KG1 (cell line): ENCODE measurements around the gene RBPJ.
A peak's percentile ranks its signal among the peaks of the same experiment; 100 is the strongest.

Source experiments
- DNase-seq: peaks from one replicate; lab custom pipeline; 2025; lab: John Stamatoyannopoulos, UW

Gene RBPJ

DNA sequence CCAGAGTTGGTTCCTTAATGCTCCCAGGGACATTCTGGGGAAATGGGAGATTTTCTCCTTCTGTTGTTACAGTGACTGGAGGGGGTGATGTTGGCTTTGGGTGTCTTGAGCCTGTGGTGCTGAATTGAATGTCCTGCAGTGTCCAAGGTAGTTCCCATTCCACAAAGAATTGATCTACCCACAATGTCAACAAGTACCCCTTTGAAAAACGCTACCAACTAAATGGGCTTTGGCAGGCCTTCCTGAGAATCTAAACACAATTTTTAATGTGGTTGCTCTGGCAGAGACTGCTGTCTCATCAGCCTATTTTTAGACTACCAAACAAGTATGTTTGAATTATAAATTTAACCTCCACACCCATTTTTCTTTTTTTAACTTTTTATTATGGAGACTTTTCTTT is 100.1 kb downstream of the RBPJ start:
- no peak for DNase-seq

DNA sequence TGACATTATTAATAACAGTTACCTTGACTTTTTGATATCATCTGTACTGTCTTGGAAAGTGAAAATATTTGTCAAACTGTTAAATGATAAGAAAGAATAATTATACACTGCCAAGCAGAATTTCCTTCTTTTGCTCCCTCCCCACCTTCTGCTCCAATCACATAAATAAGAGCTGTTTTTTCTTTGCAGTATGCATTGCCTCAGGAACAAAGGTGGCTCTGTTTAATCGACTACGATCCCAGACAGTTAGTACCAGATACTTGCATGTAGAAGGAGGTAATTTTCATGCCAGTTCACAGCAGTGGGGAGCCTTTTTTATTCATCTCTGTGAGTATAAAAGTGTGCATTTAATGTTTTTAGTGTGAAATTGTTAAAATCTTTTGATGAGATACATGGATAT is 103.3 kb downstream of the RBPJ start:
- no peak for DNase-seq

DNA sequence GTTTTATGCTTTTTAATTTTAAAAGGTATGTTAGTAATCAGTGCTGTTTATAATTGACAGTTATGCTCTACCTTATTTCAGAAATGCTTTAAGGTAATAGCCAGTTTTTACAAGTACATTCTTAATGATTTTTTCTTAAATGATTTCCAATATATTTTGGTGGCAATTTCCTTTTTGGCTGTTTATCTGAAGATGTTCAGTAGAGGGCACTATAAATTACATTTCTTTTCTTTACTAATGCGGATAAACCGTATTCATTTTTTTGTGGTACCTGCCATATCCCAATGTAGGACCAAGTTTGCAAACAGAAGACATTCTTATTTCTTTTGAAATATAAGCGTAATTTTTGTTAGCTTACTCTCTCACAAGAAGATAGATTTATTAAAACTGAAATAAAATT is 104.0 kb downstream of the RBPJ start:
- DNase-seq = no peak

DNA sequence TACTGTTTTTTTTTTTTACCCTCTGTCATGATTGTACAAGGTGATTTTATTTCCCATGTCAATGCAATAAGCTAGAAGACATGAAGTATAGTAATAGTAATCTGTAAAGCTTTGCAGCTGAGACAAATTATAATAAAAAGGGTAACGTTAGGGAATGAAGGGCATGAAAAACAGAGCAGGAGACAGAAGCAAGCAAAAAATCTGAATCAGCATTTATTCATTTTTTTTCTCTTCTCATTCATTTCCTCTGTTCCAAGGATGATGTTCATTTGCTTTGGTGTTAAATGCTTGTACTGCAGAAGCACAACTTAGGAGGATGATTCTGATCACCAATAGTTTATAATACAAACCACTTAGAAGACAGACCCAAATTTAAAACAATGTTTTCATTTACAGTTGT is 105.1 kb downstream of the RBPJ start:
- DNase-seq = no peak

DNA sequence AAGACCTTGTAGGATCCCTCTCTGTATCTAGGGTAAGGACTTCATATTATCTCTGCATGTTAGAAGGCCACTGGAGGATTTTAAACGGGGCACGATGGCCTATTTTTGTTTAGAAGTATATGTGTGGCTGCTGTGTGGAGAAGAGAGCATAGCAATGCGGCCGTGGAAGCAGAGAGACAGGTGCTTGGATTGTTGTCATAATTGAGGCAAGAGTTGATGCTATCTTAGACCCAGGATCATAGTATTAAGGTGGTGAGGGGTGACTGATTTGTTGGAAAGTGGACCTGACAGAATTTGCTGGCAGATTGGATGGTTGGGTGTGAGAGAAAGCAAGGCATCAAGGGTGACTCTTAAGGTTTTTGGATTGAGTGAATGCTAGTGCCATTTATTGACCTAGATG is 106.1 kb downstream of the RBPJ start:
- no peak for DNase-seq

DNA sequence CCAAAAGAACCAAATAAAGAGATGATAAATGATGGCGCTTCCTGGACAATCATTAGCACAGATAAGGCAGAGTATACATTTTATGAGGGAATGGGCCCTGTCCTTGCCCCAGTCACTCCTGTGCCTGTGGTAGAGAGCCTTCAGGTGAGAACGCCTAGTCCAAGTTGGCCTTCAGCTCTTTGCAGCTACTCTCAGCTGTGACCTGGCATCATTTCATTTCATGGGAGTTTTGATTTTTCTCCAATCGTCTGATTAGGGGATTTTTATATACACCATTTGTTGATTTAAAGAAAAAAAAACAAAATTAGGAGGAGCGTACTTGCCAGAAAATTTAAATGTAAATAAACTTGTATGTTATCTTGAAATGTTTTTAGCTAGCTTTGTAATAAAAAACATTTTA is 109.1 kb downstream of the RBPJ start:
- no peak for DNase-seq

DNA sequence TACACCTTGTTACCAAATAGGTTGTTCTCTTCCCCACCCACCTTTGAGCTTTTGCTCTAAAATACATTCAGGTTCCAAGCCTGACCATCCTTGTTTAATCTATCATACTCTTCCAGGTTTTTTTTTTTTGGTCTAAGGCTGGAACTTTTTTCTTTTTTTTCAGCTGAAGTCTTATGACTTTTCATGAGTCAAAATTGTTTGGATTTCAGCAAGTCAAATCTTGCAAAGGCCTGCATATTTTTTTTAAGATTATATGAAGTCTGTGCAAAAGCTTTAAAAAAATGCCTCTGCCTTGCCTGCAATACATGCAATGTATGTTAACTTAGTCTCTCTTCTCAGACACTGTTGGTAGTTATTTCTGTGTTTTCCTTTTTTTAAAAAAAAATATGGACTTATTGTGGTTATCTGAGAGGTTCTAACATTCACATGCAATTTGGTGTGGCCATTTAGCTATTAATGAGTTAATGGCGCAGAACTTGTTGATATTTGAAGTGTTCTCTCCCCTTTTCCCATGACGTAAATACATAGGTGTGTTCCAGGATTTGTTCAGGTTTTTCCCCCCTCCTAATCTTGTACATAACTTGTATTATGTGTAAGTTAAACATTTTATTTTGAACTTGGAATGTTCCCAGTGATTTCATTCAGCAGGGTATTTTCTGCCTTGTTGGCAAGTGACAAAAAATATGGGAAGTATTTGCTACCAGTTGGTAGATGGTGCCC is 110.8 kb downstream of the RBPJ start:
- DNase-seq = no peak

DNA sequence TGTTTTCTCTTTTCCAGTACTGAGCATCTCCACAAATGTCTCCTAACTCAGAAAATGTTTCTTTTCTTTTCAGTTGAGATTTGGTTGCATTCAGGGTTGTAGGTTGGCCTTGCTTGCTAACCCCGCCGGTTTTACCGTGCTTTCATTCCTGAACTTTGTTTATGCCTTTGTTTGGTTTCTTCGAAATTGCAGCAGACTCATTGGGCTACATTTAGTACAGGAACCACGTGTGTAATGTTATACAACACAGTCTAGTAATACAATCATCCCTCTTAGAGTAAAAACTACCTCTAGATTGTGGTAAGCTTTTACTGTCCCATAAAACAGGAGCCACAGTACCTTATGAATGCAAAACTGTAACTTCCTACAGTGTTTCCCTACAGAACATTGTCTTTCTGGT is 111.6 kb downstream of the RBPJ start:
- DNase-seq = no peak

DNA sequence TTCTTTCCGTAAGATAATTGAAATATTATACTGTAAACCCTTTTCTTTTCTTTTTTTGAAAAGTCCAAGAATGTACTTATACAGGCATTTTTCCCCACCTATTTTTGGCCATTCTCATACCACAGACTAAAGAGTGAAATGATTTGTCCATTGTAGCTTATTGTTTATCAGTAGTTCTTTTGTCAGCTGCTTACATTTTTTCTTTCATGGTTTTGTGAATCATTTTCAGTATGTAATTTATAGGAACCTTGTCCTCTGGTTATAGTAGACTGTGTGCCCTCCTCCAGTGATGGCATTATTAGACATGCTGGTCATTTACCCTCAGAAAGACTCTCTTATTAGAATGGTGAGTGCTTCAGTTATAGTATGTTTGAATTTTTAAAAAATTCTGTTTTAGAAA is 112.7 kb downstream of the RBPJ start:
- no peak for DNase-seq

DNA sequence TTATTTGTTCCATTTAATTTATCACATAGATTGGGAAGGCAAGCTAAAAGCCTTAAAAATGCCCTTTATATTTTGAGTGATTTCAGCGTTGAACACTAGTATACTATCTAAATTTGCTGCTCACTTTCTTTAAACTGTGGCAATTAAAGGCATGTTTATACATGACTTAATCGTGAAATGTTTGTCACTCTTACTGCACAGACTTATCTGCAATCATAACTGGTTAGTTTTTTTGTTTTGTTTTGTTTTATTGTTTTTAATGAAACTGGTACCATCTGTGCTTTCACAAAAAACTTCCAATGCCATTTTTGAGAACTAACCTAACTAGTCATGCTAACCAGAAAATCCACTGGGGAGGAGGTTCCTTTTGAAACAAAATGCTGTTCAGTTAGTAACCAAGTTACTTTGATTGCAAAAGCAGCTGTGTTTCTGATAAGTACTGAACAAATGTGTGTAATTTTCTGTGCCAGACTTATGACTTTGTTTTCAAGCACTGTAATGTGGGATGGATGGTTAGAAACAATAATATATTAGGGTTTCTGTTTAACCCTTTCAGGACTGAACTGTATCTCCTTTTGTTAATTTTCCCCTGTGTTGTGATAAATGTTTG is 113.3 kb downstream of the RBPJ start:
- no peak for DNase-seq

DNA sequence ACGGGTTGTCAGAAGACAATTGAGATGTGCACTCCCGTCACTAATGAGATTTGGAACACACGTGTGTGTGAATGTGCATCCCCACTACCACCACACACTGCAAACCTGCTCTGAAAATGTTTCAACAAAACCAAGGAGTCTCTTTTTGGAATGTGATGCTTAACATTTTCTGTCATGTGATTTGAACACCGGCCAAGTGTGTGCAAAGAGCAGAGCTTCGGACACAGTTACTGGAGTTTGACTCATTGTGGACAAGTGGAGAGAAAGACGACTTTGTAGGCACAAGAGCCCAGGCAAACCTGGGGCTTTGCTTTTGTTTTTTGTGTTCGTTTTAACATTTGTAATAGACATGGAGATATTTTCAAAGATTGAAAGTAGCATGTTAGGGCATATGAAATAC is 120.3 kb downstream of the RBPJ start:
- no peak for DNase-seq

DNA sequence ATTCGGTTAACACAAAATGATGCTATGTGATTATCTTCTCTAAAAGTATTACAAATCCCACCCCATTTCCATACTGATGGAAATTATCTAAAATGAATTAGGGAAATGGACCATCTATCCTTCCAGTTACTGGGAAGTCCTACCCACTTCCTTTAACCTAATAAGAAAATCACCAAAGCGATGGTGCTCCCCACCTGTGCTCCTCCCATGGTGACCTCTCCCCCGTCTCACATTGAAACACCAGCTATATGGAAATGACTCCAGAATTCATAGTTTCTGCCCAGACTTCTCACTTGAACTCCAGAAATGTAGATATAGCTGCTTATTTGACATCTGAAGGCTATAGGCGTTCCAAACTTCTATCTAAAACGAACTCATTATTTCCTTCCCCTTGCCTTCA is 121.0 kb downstream of the RBPJ start:
- no peak for DNase-seq

DNA sequence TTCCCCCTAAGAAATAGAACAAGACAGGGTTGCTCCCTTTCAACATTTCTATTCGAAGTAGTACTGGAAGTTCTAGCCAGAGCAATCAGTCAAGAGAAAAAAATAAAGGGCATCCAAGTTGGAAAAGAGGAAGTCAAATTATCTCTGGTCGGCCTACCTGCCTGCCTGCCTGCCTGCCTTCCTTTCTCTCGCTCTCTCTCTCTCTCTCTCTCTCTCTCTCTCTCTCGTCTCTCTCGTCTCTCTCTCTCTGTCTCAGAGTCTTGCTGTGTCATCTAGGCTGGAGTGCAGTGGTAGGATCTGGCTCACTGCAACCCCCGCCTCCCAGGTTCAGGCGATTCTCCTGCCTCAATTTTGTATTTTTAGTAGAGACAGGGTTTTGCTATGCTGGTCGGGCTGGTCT is 126.6 kb downstream of the RBPJ start:
- no peak for DNase-seq

DNA sequence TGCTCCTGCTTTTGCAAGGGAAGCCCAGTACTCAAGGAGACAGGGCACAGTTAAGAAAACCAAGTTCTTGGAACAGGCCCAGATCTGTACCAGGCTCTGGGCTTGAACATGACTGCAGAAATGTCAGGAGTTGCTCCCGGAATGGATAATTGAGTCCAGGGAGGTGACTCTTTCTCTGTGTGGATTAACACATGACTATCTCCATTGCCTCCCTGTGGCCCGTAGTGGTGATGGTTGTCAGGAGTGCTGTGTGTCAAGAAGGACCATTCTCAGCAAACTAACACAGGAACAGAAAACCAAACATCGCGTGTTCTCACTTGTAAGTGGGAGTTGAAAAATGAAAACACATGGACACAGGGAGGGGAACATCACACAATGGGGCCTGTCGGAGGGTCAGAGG is 129.6 kb downstream of the RBPJ start:
- DNase-seq = no peak

DNA sequence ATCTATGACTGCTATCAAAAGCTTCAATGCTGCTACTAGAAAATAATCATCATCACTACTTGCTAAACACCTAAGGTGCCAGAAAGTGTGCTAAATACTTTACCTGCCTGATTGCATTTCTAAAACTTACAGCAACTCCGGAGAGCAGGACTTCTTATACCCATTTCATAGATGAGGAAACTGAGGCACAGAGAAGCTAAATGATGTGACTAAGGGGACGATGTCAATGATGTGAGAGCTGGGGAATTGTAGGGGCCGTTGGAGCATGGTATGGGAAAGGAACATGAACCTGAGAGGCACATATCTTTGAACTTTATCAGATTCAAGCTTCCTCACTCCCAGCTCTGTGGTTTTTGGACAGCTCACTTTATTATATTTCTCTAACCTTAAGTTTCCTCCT is 130.8 kb downstream of the RBPJ start:
- no peak for DNase-seq

DNA sequence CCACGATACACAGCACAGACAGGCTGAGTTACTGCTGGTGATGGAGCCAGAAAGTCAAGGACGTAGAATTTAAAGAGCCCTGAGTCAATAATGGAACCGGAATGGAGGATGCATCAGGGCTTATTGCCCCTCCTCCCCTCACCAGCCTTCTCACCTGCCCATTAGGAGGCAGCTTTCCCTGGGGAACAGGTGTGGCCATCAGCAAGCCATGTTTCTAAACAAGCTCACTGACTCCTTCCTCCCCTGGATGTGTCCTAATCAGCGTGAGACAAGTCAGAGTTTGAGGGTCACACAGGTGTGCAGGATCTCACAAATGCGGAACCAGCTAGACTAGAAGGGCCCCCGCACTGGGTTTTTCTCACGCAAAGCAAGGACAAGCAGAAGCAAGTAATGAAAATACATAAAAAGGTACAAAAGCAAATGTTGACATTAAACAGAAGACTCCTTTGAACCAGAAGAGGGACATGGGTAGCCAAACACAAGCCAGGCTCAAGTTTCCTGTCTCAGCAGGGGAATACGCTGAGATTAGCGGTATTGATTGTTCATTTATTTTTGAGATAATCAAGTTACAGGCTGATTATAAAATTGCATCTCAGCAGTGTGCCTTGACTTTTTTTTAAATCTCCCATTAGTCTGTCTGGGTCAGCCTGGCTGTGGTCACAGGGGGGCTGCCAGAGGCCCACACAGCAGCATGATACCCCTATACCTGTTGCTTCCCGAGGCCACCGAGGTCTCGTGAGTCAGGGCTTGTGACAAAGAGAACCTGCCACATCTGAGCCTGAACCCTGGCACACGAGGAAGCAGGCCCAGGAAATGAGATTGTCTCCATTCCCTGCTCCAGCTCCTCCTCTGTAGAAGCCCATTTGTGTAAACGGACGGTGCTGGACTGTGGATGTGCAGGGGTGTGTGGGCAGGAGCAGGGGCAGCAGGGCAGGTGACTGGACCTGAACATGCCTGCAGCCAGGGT is 132.0 kb downstream of the RBPJ start:
- no peak for DNase-seq

DNA sequence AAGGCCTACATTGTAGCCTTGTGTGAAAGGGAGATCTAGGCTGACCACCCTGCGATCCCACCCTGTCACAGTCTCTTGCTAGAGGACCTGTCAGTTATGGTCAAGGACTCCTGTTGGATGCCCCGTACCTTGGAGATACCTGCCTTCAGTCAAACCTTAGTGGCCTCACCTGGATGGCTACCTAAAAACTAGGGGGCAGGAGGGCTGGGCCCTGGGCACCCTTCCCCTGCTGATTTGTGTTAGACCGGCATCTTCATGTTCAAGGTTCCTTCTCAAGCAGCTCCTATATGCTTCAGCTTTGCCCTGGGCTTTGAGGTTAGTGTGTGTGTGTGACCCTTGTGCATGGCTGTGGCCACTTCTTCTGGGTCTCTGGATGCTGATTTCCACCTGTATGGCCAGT is 134.1 kb downstream of the RBPJ start:
- DNase-seq = no peak

DNA sequence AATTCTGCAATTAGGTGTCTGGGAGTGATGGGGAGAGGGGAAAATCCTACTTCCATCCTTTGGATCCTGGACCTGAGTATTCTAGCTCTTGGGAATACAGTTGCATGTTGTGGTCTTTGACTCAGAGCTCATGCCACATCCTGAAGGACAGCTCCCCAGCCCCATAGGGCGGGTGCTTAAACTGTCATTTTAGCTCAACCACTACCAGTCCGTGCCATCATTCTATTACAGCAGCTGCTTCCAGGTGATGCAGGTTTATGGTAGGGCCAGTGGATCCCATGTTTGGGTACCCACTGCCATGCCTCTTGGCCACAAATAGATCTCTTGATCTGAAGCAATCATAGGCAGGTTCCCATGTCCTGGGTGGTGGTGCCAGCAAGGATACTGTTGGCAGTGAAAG is 134.8 kb downstream of the RBPJ start:
- DNase-seq = no peak

DNA sequence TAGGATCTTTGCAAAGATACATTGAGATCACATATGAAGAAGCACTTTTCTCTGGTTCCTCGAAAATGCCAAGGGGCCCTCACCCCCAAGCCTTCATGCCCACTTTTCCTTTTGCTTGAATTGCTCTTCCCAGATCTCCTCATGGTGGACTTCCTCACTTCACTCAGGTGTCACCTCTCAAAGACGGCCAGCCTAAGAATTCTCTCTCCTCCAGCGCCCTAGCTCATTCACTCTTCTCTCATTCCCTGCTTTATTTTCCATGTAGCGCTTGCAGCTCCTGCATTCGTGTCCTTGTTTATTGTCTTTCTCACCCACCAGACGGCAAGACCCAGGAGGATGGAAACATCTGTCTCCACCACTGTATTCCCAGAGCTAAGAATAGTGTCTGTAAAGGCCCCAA is 136.6 kb downstream of the RBPJ start:
- no peak for DNase-seq

DNA sequence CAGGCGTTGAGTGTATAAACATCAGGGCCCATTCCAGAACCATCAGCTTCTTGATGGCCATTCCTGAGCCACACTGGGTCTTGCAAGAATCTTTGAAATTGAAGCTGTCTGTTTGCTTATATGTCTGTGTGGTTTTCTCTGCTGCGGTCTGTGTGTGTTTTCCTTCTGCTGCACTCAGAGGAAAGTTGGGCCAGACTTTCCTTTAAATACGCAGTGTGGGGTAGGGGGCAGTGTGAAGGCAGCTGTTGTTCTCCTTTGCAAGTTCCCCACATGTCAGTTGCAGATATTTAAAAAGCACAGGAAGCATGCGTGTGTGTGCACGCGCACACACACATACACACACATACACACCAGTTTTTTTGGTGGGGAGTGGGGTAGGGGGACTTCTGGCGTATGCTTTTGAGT is 137.3 kb downstream of the RBPJ start:
- DNase-seq = peak; percentile 25

DNA sequence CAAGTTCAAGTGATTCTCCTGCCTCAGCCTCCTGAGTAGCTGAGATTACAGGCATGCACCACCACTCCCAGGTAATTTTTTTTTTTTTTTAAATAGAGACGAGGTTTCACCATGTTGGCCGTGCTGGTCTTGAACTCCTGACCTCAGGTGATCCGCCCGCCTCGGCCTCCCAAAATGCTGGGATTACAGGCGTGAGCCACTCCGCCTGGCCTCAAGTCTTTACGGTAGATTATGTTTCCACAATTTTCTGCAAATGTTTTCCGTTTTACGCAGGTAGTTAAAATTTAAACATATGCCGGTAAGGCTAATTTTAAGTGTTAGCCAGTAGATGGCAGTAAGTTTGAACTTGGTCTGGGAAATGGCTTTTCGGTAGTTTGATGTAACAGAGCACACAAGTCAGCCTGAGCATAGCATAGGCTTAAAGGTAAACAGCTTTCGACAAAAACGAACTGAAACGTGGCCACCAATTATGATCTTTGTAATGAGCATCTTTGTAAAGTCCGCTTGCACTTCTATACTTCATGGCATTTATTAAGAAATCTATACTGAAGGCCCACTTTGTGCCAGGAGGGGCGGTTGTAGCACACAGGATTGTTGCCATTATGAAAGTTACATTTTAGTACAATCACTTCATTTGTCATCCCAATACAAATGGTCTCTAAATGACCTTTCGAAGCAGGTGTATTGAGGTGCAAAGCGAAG is 138.4 kb downstream of the RBPJ start:
- peak; percentile 25 for DNase-seq

DNA sequence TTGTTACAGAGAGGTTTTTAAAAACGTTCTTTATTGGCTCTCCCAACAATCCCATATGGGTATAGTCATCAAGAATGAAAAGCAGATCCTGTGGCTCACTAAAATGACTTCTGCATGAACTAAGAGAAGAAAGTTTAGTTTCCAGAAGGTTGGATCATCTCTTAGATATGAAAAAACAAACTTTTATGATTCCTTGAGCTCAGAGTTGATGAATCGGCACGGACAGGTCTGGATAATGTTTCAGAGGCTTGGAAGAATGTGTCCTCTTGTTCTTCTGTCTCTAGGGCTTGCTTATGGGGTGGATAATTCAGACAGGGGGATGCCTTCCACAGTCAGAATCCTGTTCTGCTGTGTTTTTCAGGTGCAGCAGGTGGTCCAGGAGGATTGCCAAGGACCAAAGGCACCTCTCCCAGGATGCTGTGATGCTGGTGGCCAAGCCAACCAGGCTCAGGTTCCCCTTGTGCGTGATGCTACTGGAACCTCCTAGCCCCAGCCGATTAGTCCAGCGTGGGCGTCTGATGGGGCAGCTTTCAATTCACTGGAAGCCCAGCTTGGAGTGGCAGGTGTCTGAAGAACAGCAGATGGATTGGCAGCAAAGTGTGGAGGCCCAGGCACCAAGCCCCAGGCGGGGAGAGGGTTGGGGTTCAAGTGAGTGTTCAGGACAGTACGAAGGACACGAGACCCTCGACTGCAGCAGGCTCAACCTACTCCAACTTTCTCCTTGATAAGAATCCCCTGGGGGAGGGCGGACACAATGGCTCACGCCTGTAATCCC is 139.1 kb downstream of the RBPJ start:
- DNase-seq = no peak
